Endothelial cell of umbilical vein (primary cell): ENCODE data around the gene GPATCH4. TPM values are rescaled to one million over a fixed set of nuclear protein-coding genes. Genes with fewer than 3 reads are reported as not detected.

Experiments
- BruUV-seq: library from RNA; stranded (reverse); fragments of 400-500 nt; replicated peaks from 2 replicates; lab custom pipeline; 2021; lab: Mats Ljungman, UMichigan
- CTCF ChIA-PET: fragments of 300-600, 350-600 bp; sonication (Branson Sonifier 250); formaldehyde crosslinking; loops from one replicate; lab custom pipeline; 2021; ENCODE audit warnings: antibody characterized with exemption, inconsistent platforms; lab: Charles Lee
- POLR2A ChIA-PET: fragments of 300-600, 350-600 bp; sonication (Branson Sonifier 250); formaldehyde crosslinking; loops from one replicate; lab custom pipeline; 2021; ENCODE audit warnings: antibody characterized with exemption, inconsistent platforms; lab: Charles Lee
- DNase-seq: peaks from one replicate; pipeline ENCODE4 v3.0.0-alpha.2; 2011; ENCODE audit warnings: low read depth, low spot score
- FAIRE-seq: peaks from 2 replicates; lab custom pipeline; 2011; peaks lifted over from hg19 to GRCh38; lab: Jason Lieb, UNC
- H2AFZ ChIP-seq: 2 replicates; pipeline ENCODE4 v1.6.0; 2012; ENCODE audit warnings: low read depth, low read length, control low read depth, inconsistent platforms
- H3K27ac ChIP-seq: 2 replicates; pipeline ENCODE4 v1.5.1; 2011; ENCODE audit warnings: low read depth, mild to moderate bottlenecking, control low read depth, low read length, moderate library complexity; ENCODE audit not compliant: insufficient read depth
- H3K27me3 ChIP-seq, 2 experiments: 2 replicates each; pipeline versions ENCODE4 v1.6.0 to v1.6.1; 2011; ENCODE audit warnings: low read length in 2 of 2, mixed read lengths in 1 of 2; ENCODE audit not compliant: control insufficient read depth in 2 of 2, insufficient read depth in 2 of 2
- H3K36me3 ChIP-seq, 2 experiments: 2 replicates in 1 of 2; 3 replicates in 1 of 2; pipeline ENCODE4 v1.5.1; 2011; ENCODE audit warnings: low read length in 2 of 2, mild to moderate bottlenecking in 1 of 2, moderate library complexity in 1 of 2; ENCODE audit not compliant: control insufficient read depth in 2 of 2, insufficient read depth in 2 of 2; ENCODE audit errors: extremely low read depth in 1 of 2
- H3K4me1 ChIP-seq: 3 replicates; pipeline ENCODE4 v1.5.1; 2011; ENCODE audit warnings: mild to moderate bottlenecking, low read length; ENCODE audit not compliant: control insufficient read depth, insufficient read depth; ENCODE audit errors: extremely low read depth
- H3K4me2 ChIP-seq: 2 replicates; pipeline ENCODE4 v1.6.1; 2011; ENCODE audit warnings: low read length, control low read depth, mixed read lengths; ENCODE audit not compliant: insufficient read depth
- H3K4me3 ChIP-seq, 3 experiments: fragments of 200-600 bp in 1 of 3; sonication (generic), shearing (Covaris generic) in 1 of 3; replicated peaks in 1 of 3; 2 replicates each; pipeline ENCODE4 v1.5.1; 2011 to 2016; ENCODE audit warnings: control low read depth in 3 of 3, low read length in 3 of 3, mild to moderate bottlenecking in 2 of 3, inconsistent platforms in 1 of 3, low read depth in 1 of 3, moderate library complexity in 1 of 3; ENCODE audit not compliant: insufficient read depth in 1 of 3
- H3K79me2 ChIP-seq: 2 replicates; pipeline ENCODE4 v1.6.0; 2012; ENCODE audit warnings: low read length, inconsistent platforms; ENCODE audit not compliant: control insufficient read depth, insufficient read depth
- H3K9ac ChIP-seq: replicated peaks from 2 replicates; pipeline ENCODE3; 2011; ENCODE audit warnings: low read length, control low read depth; ENCODE audit not compliant: insufficient read depth; ENCODE audit errors: extremely low read depth
- H3K9me1 ChIP-seq: replicated peaks from 3 replicates; pipeline ENCODE4 v1.6.0; 2011; ENCODE audit warnings: mild to moderate bottlenecking, low read length; ENCODE audit not compliant: control insufficient read depth, insufficient read depth; ENCODE audit errors: extremely low read depth
- H3K9me3 ChIP-seq: replicated peaks from 2 replicates; pipeline ENCODE4 v1.5.1; 2012; ENCODE audit warnings: low read length, inconsistent platforms; ENCODE audit not compliant: control insufficient read depth, insufficient read depth
- H4K20me1 ChIP-seq: replicated peaks from 2 replicates; pipeline ENCODE3; 2011; ENCODE audit warnings: mild to moderate bottlenecking, low read length; ENCODE audit not compliant: control insufficient read depth, insufficient read depth; ENCODE audit errors: extremely low read depth
- EZH2 ChIP-seq: IDR thresholded peaks from 2 replicates; pipeline ENCODE4 v1.6.1; 2012; ENCODE audit warnings: borderline replicate concordance, low read depth, mild to moderate bottlenecking, moderate library complexity, low read length, inconsistent platforms; ENCODE audit not compliant: severe bottlenecking
- FOS ChIP-seq: IDR thresholded peaks from 2 replicates; pipeline ENCODE4 v1.6.1; 2011; ENCODE audit warnings: mild to moderate bottlenecking, low read length, moderate library complexity, borderline replicate concordance; ENCODE audit not compliant: insufficient read depth
- GATA2 ChIP-seq: IDR thresholded peaks from 2 replicates; pipeline ENCODE4 v1.7.0; 2011; ENCODE audit warnings: low read depth, mild to moderate bottlenecking, moderate library complexity, mixed read lengths, low read length; ENCODE audit not compliant: insufficient read length, insufficient read depth
- JUN ChIP-seq: IDR thresholded peaks from 2 replicates; pipeline ENCODE4 v1.6.1; 2011; ENCODE audit warnings: borderline replicate concordance, low read depth; ENCODE audit not compliant: insufficient read length, insufficient read depth
- MAX ChIP-seq: IDR thresholded peaks from 2 replicates; pipeline ENCODE4 v1.6.1; 2011; ENCODE audit not compliant: insufficient read depth, insufficient read length
- MYC ChIP-seq: IDR thresholded peaks from one replicate; pipeline ENCODE4 v1.6.1; 2011; ENCODE audit warnings: mild to moderate bottlenecking, low read depth, low read length
- POLR2A ChIP-seq: IDR thresholded peaks from 2 replicates; pipeline ENCODE4 v1.6.1; 2012; ENCODE audit warnings: low read depth, mild to moderate bottlenecking, control low read depth, low read length
- POLR2AphosphoS5 ChIP-seq: IDR thresholded peaks from 2 replicates; pipeline ENCODE4 v1.6.1; 2012; ENCODE audit warnings: low read depth, mild to moderate bottlenecking, control low read depth, low read length, moderate library complexity; ENCODE audit not compliant: insufficient read depth
- dilution Hi-C: fragments of 300-500 bp; cut with MboI; formaldehyde crosslinking; loops from one replicate; pipeline ENCODE4 v1.15.0; 2019; ENCODE audit warnings: low sequenced_read_pairs; ENCODE audit not compliant: extremely low pct_ligation_motif_present
- intact Hi-C: fragments of 100-400 bp; cut with micrococcal nuclease; formaldehyde crosslinking; loops from one replicate; pipeline ENCODE4 v1.10.0; 2022
- polyA plus RNA-seq, 4 experiments: library from polyadenylated mRNA; depleted of rRNA in 3 of 4; stranded (reverse) in 3 of 4; unstranded in 1 of 4; fragments of >200 nt; gene quantifications; 2 replicates each; pipeline versions ENCODE4 v1.2.1 to v1.2.3, GENCODE V29; 2011 to 2012; ENCODE audit warnings: missing spikeins in 1 of 4
- total RNA-seq: library from RNA; stranded (reverse); gene quantifications from 2 replicates; pipeline ENCODE4 v1.2.3, GENCODE V29; 2021
- TF ChIP-seq, protein P1 (sequence below), 2 donors: IDR thresholded peaks; 1 replicate in 1 of 2; 2 replicates in 1 of 2; pipeline ENCODE4 v1.5.1; 2011; ENCODE audit warnings: low read length in 2 of 2, mild to moderate bottlenecking in 2 of 2, moderate library complexity in 2 of 2, control low read depth in 1 of 2, inconsistent platforms in 1 of 2, low read depth in 1 of 2; ENCODE audit not compliant: insufficient read depth in 1 of 2; ENCODE audit errors: extremely low read depth in 1 of 2

GPATCH4 gene
- total and polyA plus RNA-seq, 2 donors (not counting 3 experiments of a cell fraction or from before 2014, with no cell fraction given): 22.4 to 29.2 TPM

GRCh38 chr1:156590326-156591180, 10.7 kb downstream of the GPATCH4 start:
- no peak overlapping the region for H3K27ac ChIP-seq
- POLR2A ChIA-PET: interaction anchor here (0.6 to 1.8 kb wide), 2 partner anchors 11 to 134 kb away, joined by 4 to 9 read pairs; partner anchors contain the start of gene GPATCH4
- CTCF ChIA-PET: interaction anchor here (0.7 to 4.9 kb wide), 11 partner anchors 9 to 205 kb away, joined by 3 to 32 read pairs (median 5); partner anchors contain the start of genes GPATCH4 and TTC24
- no peak overlapping the region for H2AFZ ChIP-seq
- FAIRE-seq (no peak), DNase-seq (no peak)
- peak overlapping the region; percentile 79 for H3K4me2 ChIP-seq
- no peaks in the 10 kb centered on the region for H4K20me1 ChIP-seq
- H3K4me3 ChIP-seq: no peak overlapping the region
- dilution Hi-C loops (no loop called here), intact Hi-C loops (loop anchor here (5.0 kb wide), 1 partner anchor 88 kb away; the partner anchor contains the start of gene MEF2D)
- H3K27me3 ChIP-seq: no peaks in the 10 kb centered on the region
- H3K36me3 ChIP-seq: peaks cover 0 to 15% of the 10 kb centered on the region in 2 experiments
- TF ChIP-seq JUN: no peak
- TF ChIP-seq POLR2A: no peak
- TF ChIP-seq FOS: no peak
- TF ChIP-seq EZH2: no peak
- TF ChIP-seq POLR2AphosphoS5: no peak
- no peak for TF ChIP-seq MYC
- TF ChIP-seq, protein P1, sequence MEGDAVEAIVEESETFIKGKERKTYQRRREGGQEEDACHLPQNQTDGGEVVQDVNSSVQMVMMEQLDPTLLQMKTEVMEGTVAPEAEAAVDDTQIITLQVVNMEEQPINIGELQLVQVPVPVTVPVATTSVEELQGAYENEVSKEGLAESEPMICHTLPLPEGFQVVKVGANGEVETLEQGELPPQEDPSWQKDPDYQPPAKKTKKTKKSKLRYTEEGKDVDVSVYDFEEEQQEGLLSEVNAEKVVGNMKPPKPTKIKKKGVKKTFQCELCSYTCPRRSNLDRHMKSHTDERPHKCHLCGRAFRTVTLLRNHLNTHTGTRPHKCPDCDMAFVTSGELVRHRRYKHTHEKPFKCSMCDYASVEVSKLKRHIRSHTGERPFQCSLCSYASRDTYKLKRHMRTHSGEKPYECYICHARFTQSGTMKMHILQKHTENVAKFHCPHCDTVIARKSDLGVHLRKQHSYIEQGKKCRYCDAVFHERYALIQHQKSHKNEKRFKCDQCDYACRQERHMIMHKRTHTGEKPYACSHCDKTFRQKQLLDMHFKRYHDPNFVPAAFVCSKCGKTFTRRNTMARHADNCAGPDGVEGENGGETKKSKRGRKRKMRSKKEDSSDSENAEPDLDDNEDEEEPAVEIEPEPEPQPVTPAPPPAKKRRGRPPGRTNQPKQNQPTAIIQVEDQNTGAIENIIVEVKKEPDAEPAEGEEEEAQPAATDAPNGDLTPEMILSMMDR (IDR thresholded peaks at IDR 0.05; ENCODE audit: extremely low read depth in 1 of 2, insufficient read depth in 1 of 2, low read depth in 1 of 2, low read length in 2 of 2): no peak
- TF ChIP-seq MAX: no peak
- no peak for TF ChIP-seq GATA2
- peaks cover 5% of the 10 kb centered on the region for H3K79me2 ChIP-seq
- no peak overlapping the region for H3K9ac ChIP-seq
- BruUV-seq: no TSS peak
- H3K4me1 ChIP-seq: peaks cover 17% of the 10 kb centered on the region
- no peaks in the 10 kb centered on the region for H3K9me3 ChIP-seq
- H3K9me1 ChIP-seq: no peaks in the 10 kb centered on the region
